PC-3 (cell line): Measurements from ENCODE around the gene PRRT4. TPM values are rescaled to one million over a fixed set of nuclear protein-coding genes. Genes with fewer than 3 reads are reported as not detected.
A peak's percentile ranks its signal among the peaks of the same experiment; 100 is the strongest.

ENCODE experiments used
- ATAC-seq: fragments of 200-7000 bp; cut with Tn5 transposase; 2 replicates; pipeline ENCODE4 v1.9.1; 2020; ENCODE audit warnings: mild to moderate bottlenecking, moderate library complexity
- Bru-seq: library from RNA; stranded (reverse); fragments of 400-500 nt; gene quantifications from one replicate; lab custom pipeline; 2021; lab: Mats Ljungman, UMichigan
- BruChase-seq, 2 experiments: library from RNA; stranded (reverse); fragments of 400-500 nt; gene quantifications; one replicate each; lab custom pipeline; 2021; lab: Mats Ljungman, UMichigan
- BruUV-seq: library from RNA; stranded (reverse); fragments of 400-500 nt; replicated peaks from 2 replicates; lab custom pipeline; 2021; lab: Mats Ljungman, UMichigan
- CTCF ChIA-PET: fragments of 300-600 bp; sonication (Branson Sonifier 250); formaldehyde crosslinking; loops from one replicate; lab custom pipeline; 2022; ENCODE audit warnings: antibody characterized with exemption; lab: Charles Lee
- POLR2A ChIA-PET: fragments of 300-600 bp; sonication (Branson Sonifier 250); formaldehyde crosslinking; loops from one replicate; lab custom pipeline; 2022; ENCODE audit warnings: antibody characterized with exemption; ENCODE audit not compliant: unreplicated experiment; lab: Charles Lee
- DNase-seq: peaks from one replicate; pipeline ENCODE4 v3.0.0-alpha.2; 2015
- H2AFZ ChIP-seq: fragments of 300-600 bp; sonication (generic); 2 replicates; pipeline ENCODE4 v1.6.0; 2016; ENCODE audit warnings: antibody characterized with exemption, low read length
- H3F3A ChIP-seq: fragments of 300-600 bp; sonication (generic); one replicate; pipeline ENCODE4 v1.6.0; 2017; ENCODE audit warnings: antibody characterized with exemption, low read length, control low read depth, mild to moderate bottlenecking; ENCODE audit not compliant: unreplicated experiment
- H3K27ac ChIP-seq: fragments of 300-600 bp; sonication (generic); 2 replicates; pipeline ENCODE4 v1.5.1; 2016; ENCODE audit warnings: mild to moderate bottlenecking, low read length
- H3K27me3 ChIP-seq: fragments of 300-600 bp; sonication (generic); 2 replicates; pipeline ENCODE4 v1.6.1; 2016; ENCODE audit warnings: low read length, mixed read lengths
- H3K36me3 ChIP-seq: fragments of 300-600 bp; sonication (generic); 2 replicates; pipeline ENCODE4 v1.6.1; 2016; ENCODE audit warnings: low read depth, mixed run types, low read length, mixed read lengths
- H3K4me1 ChIP-seq: fragments of 300-600 bp; sonication (generic); 2 replicates; pipeline ENCODE4 v1.5.1; 2016; ENCODE audit warnings: low read length; ENCODE audit not compliant: insufficient read depth
- H3K4me2 ChIP-seq: fragments of 300-600 bp; sonication (generic); 2 replicates; pipeline ENCODE4 v1.6.0; 2016; ENCODE audit warnings: low read length
- H3K4me3 ChIP-seq: fragments of 300-600 bp; sonication (generic); 2 replicates; pipeline ENCODE4 v1.5.1; 2016; ENCODE audit warnings: mild to moderate bottlenecking, low read length, mixed read lengths
- H3K79me2 ChIP-seq: fragments of 300-600 bp; sonication (generic); 2 replicates; pipeline ENCODE4 v1.6.1; 2017; ENCODE audit warnings: low read length, mixed read lengths
- H3K9ac ChIP-seq: fragments of 300-600 bp; sonication (generic); 2 replicates; pipeline ENCODE4 v1.6.0; 2016; ENCODE audit warnings: mild to moderate bottlenecking, low read length
- H3K9me2 ChIP-seq: fragments of 300-600 bp; sonication (generic); replicated peaks from 2 replicates; pipeline ENCODE4 v1.6.1; 2016; ENCODE audit warnings: mixed run types, low read length, mixed read lengths
- H3K9me3 ChIP-seq: fragments of 300-600 bp; sonication (generic); 2 replicates; pipeline ENCODE4 v1.6.1; 2016; ENCODE audit warnings: low read length, mixed read lengths
- H4K20me1 ChIP-seq: fragments of 300-600 bp; sonication (generic); 2 replicates; pipeline ENCODE4 v1.6.1; 2016; ENCODE audit warnings: low read length, mixed read lengths
- CTCF ChIP-seq: fragments of 300-600 bp; sonication (generic); conservative IDR thresholded peaks from 2 replicates; pipeline ENCODE4 v1.5.1; 2017; ENCODE audit warnings: antibody characterized with exemption, low read depth, mild to moderate bottlenecking, low read length
- EZH2 ChIP-seq: fragments of 300-600 bp; sonication (generic); IDR thresholded peaks from one replicate; pipeline ENCODE4 v1.6.1; 2017; ENCODE audit warnings: antibody characterized with exemption, mild to moderate bottlenecking, low read length; ENCODE audit not compliant: unreplicated experiment
- EZH2phosphoT487 ChIP-seq: fragments of 300-600 bp; sonication (generic); IDR thresholded peaks from 2 replicates; pipeline ENCODE4 v1.6.1; 2018; ENCODE audit warnings: mild to moderate bottlenecking, antibody characterized with exemption, low read length, borderline replicate concordance
- intact Hi-C: fragments of 100-400 bp; cut with micrococcal nuclease; formaldehyde crosslinking; loops from 2 replicates; pipeline ENCODE4 v1.9.0; 2023
- long read RNA-seq: library from polyadenylated mRNA; unstranded; transcript quantifications from one replicate; pipeline ENCODE4 v2.0.0, GENCODE V29; 2021; ENCODE audit not compliant: unreplicated experiment
- total RNA-seq: library from RNA; depleted of rRNA; stranded (reverse); fragments of >200 nt; gene quantifications from 2 replicates; pipeline ENCODE4 v1.2.3, GENCODE V29; 2014; rRNA removed

PRRT4 gene
- total RNA-seq (0.36 and 0.69 TPM in 2 replicates), Bru-seq, nascent RNA (percentile 16 among the genes with signal in this experiment), BruChase-seq, experiment 1, labeled RNA remaining after a 6-hour chase (percentile 12 among the genes with signal in this experiment), BruChase-seq, experiment 2, labeled RNA remaining after a 2-hour chase (percentile 9 among the genes with signal in this experiment)
- long read RNA-seq = 0 reads

GRCh38 chr7:128361411-128362379 is at the start of gene PRRT4:
PRRT4 (minus strand) TSS chr7:128361690.
- Histone ChIP-seq H3K9ac (no peak within 1 kb of the TSS), H3F3A (no peaks in the 10 kb centered on the region), H3K4me2 (peak within 1 kb of the TSS; percentile 89), H3K9me2 (no peaks in the 10 kb centered on the region), H3K4me3 (peak within 1 kb of the TSS; percentile 71), H3K27me3 (peaks cover 18% of the 10 kb centered on the region), H3K27ac (no peak within 1 kb of the TSS), H3K9me3 (no peaks in the 10 kb centered on the region), H3K4me1 (peaks cover 8% of the 10 kb centered on the region), H4K20me1 (no peaks in the 10 kb centered on the region), H3K36me3 (no peaks in the 10 kb centered on the region), H3K79me2 (no peaks in the 10 kb centered on the region), H2AFZ (peak within 1 kb of the TSS; percentile 76)
- CTCF ChIA-PET = interaction anchor here (0.8 kb wide), 1 partner anchor 221 kb away, joined by 4 read pairs; no protein-coding TSS in a partner anchor
- ATAC-seq (peak; percentile 61), DNase-seq (peak; percentile 22)
- TF ChIP-seq EZH2phosphoT487 (peak; percentile 53; the same call in 1 of the 2 replicates), CTCF (no peak), EZH2 (no peak)
- POLR2A ChIA-PET = no interaction called here
- intact Hi-C loops = no loop called here
- BruUV-seq = no TSS peak

GRCh38 chr7:128410451-128410753 is 48.9 kb upstream of the PRRT4 start:
- peaks cover 8% of the 10 kb centered on the region for H3K4me1 ChIP-seq
- BruUV-seq = no TSS peak
- H3K36me3 ChIP-seq = no peaks in the 10 kb centered on the region

More at GRCh38 chr7:128410451-128410753, 48.9 kb upstream of the PRRT4 start:
- Histone ChIP-seq H3K4me3 (peak overlapping the region; percentile 76), H3K9ac (peak overlapping the region; percentile 35), H2AFZ (peak overlapping the region; percentile 87), H3K27ac (peak overlapping the region; percentile 38), H3K79me2 (peaks cover 10% of the 10 kb centered on the region), H3K4me2 (peak overlapping the region; percentile 96), H4K20me1 (no peaks in the 10 kb centered on the region), H3F3A (no peaks in the 10 kb centered on the region), H3K9me3 (no peaks in the 10 kb centered on the region), H3K9me2 (no peaks in the 10 kb centered on the region), H3K27me3 (no peaks in the 10 kb centered on the region)
- DNase-seq (peak; percentile 52), ATAC-seq (peak; percentile 37)
- POLR2A ChIA-PET = no interaction called here
- CTCF ChIA-PET = interaction anchor here (1.0 kb wide), 1 partner anchor 17 kb away, joined by 3 read pairs; no protein-coding TSS in a partner anchor
- intact Hi-C loops = no loop called here
- TF ChIP-seq CTCF (no peak), EZH2 (no peak), EZH2phosphoT487 (no peak)
